Mesodermal cell (in vitro differentiated cells): ENCODE results near the gene NUP42.
"Not testable (repeated sequence)": the region's sequence is repeated elsewhere in the genome, so short reads cannot be mapped to it uniquely, and the experiment has no call there.

Source experiments
- H3K27ac ChIP-seq: 2 replicates; pipeline ENCODE4 v1.7.0; 2013; ENCODE audit warnings: mild to moderate bottlenecking, low read depth, low read length, moderate library complexity; ENCODE audit not compliant: severe bottlenecking
- H3K36me3 ChIP-seq: 2 replicates; pipeline ENCODE4 v1.7.1; 2013; ENCODE audit warnings: mild to moderate bottlenecking, low read length, moderate library complexity; ENCODE audit not compliant: control insufficient read depth, insufficient read depth
- H3K4me1 ChIP-seq: one replicate; pipeline ENCODE4 v1.7.1; 2013; ENCODE audit warnings: mild to moderate bottlenecking, low read length; ENCODE audit not compliant: insufficient read depth, control insufficient read depth, poor library complexity, severe bottlenecking
- H3K4me3 ChIP-seq: 2 replicates; pipeline ENCODE4 v1.7.0; 2013; ENCODE audit warnings: low read length, control low read depth, mild to moderate bottlenecking; ENCODE audit not compliant: insufficient read depth, poor library complexity, severe bottlenecking; ENCODE audit errors: extremely low read depth
- H3K9me3 ChIP-seq: 2 replicates; pipeline ENCODE4 v1.7.1; 2013; ENCODE audit warnings: mild to moderate bottlenecking, low read length, moderate library complexity; ENCODE audit not compliant: control insufficient read depth
- WGBS, 2 experiments: methylation state at CpG; one replicate each; pipeline ENCODE4 v1.1.5; 2013; ENCODE audit warnings: missing lambda C conversion rate in 2 of 2; ENCODE audit not compliant: insufficient coverage in 2 of 2; 5-methylcytosine and 5-hydroxymethylcytosine counted together

The NUP42 gene

DNA sequence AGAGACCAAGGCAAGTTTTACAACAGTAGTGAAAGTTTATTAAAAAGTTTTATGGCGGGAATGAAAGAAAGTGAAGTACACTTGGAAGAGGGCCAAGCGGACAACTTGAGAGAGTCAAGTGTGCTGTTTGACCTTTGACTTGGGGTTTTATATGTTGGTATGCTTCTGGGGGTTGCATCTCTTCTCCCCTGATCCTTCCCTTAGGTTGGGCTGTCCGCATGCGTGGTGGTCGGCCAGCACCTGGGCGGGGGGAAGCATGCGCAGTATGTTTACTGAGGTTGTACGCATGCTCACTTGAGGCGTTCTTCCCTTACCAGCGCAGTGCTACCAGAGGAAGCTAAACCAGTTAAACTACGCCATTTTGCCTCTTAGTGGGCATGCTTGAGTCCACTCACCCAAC lies 31.9 kb downstream of the NUP42 start:
- no peaks in the 10 kb centered on the region for H3K4me1 ChIP-seq
- H3K27ac ChIP-seq: no peak overlapping the region
- H3K9me3 ChIP-seq: no peaks in the 10 kb centered on the region
- no peak overlapping the region for H3K4me3 ChIP-seq
- WGBS, 2 experiments: 98 to 99% methylated on average over 5 to 11 of the region's 11 CpGs
- no peaks in the 10 kb centered on the region for H3K36me3 ChIP-seq

- H3K36me3 ChIP-seq: no peaks in the 10 kb centered on the region
- 81 to 97% methylated on average over 4 to 5 of the region's 5 CpGs for WGBS, 2 experiments
- no peaks in the 10 kb centered on the region for H3K4me1 ChIP-seq
- no peaks in the 10 kb centered on the region for H3K9me3 ChIP-seq
- H3K27ac ChIP-seq: no peak overlapping the region
- H3K4me3 ChIP-seq: no peak overlapping the region
These were observed 32.6 kb downstream of the NUP42 start for GRCh38 chr7:23214423-23214822.

- H3K36me3 ChIP-seq: no peaks in the 10 kb centered on the region
- H3K27ac ChIP-seq: no peak overlapping the region
- no peak overlapping the region for H3K4me3 ChIP-seq
- no peaks in the 10 kb centered on the region for H3K9me3 ChIP-seq
- 100% methylated on average over 1 of the region's 6 CpGs; no CpG with 5 or more reads in 1 of the 2 experiments for WGBS, 2 experiments
- H3K4me1 ChIP-seq: no peaks in the 10 kb centered on the region
These were observed 33.1 kb downstream of the NUP42 start for GRCh38 chr7:23214938-23215337.

DNA sequence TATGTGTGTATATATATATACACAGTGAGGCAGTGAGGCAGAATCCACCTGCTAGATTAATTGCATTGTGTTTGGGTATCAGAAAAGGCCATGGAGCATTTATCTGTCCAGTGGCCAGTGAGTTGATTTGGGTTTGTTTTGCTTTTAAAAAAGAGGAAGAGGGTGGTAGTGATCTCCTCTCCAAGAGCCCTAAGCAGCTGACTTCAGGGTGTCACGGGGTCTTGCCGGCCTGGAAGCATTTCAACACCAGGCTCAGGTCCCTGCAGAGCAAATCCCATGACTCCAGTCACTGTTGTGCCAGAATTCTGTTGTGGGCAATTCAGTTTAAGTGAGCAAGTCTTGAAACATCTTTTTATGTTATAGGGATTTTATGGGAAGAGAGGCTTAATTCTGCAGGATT lies 34.2 kb downstream of the NUP42 start:
- WGBS, 2 experiments: 96% methylated on average over 2 of the region's 2 CpGs; no CpG with 5 or more reads in 1 of the 2 experiments

GRCh38 chr7:23218196-23218595 lies 36.3 kb downstream of the NUP42 start:
- H3K4me3 ChIP-seq: no peak overlapping the region
- 56 to 57% methylated on average over 1 to 3 of the region's 3 CpGs for WGBS, 2 experiments

More for the DNA sequence above, 34.2 kb downstream of the NUP42 start:
- no peak overlapping the region for H3K4me3 ChIP-seq
- no peaks in the 10 kb centered on the region for H3K36me3 ChIP-seq
- H3K9me3 ChIP-seq: no peaks in the 10 kb centered on the region
- H3K4me1 ChIP-seq: no peaks in the 10 kb centered on the region
- H3K27ac ChIP-seq: no peak overlapping the region

GRCh38 chr7:23220690-23221305 lies 39.0 kb downstream of the NUP42 start:
- no peak overlapping the region for H3K27ac ChIP-seq
- H3K4me3 ChIP-seq: no peak overlapping the region
- no peaks in the 10 kb centered on the region for H3K4me1 ChIP-seq
- no peaks in the 10 kb centered on the region for H3K36me3 ChIP-seq
- H3K9me3 ChIP-seq: no peaks in the 10 kb centered on the region
- WGBS, 2 experiments: 79 to 81% methylated on average over 7 to 9 of the region's 10 CpGs

More at GRCh38 chr7:23218196-23218595, 36.3 kb downstream of the NUP42 start:
- Histone ChIP-seq H3K36me3 (no peaks in the 10 kb centered on the region), H3K9me3 (no peaks in the 10 kb centered on the region), H3K27ac (no peak overlapping the region), H3K4me1 (no peaks in the 10 kb centered on the region)

DNA sequence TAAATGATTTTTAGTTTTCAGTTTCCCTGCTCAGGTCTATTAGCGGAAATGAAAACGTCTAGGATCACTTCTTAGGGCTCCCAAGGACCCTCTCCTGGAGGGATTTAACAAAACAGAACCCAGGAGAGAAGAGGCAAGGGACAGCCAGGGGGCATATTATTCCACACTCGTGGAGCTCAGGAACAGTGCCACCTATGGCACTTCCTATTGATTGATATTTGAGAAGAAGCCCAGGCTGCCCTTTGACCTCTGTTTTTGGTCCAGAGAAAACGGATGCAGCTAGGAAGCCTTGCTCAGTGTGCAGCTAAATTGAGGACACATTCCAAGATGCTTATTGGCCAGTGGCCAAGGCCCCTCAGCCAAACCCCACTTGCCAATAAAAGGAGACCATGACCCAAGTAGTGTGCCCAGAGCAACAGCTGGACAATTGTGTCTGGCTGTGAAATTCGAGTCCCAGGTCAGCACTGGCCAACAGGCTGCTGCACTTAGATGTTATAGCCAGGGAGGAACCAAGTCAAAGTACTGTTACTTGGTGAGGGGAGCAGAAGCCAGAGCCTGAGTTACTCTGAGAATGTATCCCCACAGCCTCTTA lies 40.7 kb downstream of the NUP42 start:
- no peaks in the 10 kb centered on the region for H3K4me1 ChIP-seq
- WGBS, 2 experiments: 62 to 78% methylated on average over 4 to 5 of the region's 5 CpGs
- no peaks in the 10 kb centered on the region for H3K9me3 ChIP-seq
- H3K27ac ChIP-seq: no peak overlapping the region
- no peaks in the 10 kb centered on the region for H3K36me3 ChIP-seq
- no peak overlapping the region for H3K4me3 ChIP-seq

- H3K4me3 ChIP-seq, H3K36me3 ChIP-seq, H3K4me1 ChIP-seq, H3K9me3 ChIP-seq, H3K27ac ChIP-seq: not testable (repeated sequence)
- 90 to 92% methylated on average over 2 to 3 of the region's 4 CpGs for WGBS, 2 experiments
These were observed 42.5 kb downstream of the NUP42 start for GRCh38 chr7:23224364-23224763.

- H3K9me3 ChIP-seq: peaks cover 6% of the 10 kb centered on the region
- no peak overlapping the region for H3K27ac ChIP-seq
- H3K4me3 ChIP-seq: no peak overlapping the region
- H3K36me3 ChIP-seq: no peaks in the 10 kb centered on the region
- WGBS, 2 experiments: 87 to 100% methylated on average over 1 to 2 of the region's 4 CpGs
- no peaks in the 10 kb centered on the region for H3K4me1 ChIP-seq
These were observed 45.1 kb downstream of the NUP42 start for GRCh38 chr7:23226844-23227450.

DNA sequence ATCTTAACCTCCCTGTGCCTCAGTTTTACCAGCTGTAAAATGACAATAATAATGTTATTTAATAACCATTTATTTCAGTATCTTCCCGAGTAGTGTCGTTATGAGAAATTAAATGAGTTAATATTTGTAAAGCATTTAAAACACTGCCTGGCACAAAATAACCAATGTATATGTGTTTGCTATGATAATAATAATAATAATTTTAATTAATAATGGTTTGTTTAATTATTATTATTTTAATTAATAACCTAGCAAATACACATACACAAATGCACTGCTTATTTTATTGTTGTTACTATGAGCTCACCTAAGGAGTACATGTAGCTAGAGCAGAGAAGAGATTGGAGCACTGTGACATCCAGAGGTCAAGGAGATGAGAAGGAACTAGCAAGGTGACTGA lies 46.6 kb downstream of the NUP42 start:
- Histone ChIP-seq H3K4me3 (no peak overlapping the region), H3K27ac (no peak overlapping the region), H3K4me1 (no peaks in the 10 kb centered on the region), H3K9me3 (peaks cover 6% of the 10 kb centered on the region), H3K36me3 (no peaks in the 10 kb centered on the region)
- WGBS, 2 experiments: no CpG with 5 or more reads among the region's 2 CpGs

DNA sequence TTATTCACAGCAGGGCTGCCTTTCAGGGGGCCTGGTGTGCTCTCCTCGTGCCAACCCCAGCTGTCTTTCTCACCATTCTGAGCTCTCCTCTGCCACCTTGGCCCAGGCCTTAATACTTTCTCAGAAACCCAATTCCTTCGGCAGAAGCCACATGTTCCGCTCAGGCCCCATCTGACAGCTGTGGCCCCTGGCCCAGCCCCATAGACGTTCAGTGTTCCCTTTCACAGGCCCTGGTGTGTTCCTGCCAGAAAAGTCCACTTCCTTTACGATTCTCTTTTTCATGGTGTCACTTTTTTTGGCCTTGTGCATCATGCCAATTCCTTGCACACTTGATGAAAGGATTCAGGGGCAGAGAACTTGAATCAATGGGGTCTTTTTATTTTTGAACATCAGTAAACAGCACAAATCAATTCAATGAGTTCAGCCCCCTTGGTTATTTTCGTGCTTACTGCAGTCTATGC lies 48.8 kb downstream of the NUP42 start:
- Histone ChIP-seq H3K36me3 (no peaks in the 10 kb centered on the region), H3K9me3 (peaks cover 6% of the 10 kb centered on the region), H3K4me3 (no peak overlapping the region), H3K4me1 (no peaks in the 10 kb centered on the region), H3K27ac (no peak overlapping the region)
- 77 to 81% methylated on average over 6 of the region's 6 CpGs for WGBS, 2 experiments
